Activated CD8-positive, alpha-beta memory T cell treated with anti-CD3 and anti-CD28 coated beads, Interleukin-2, amount 50 U/mL, for 1 hour (primary cell): ENCODE measurements around the gene ARFGAP3.
"Not testable (repeated sequence)": the region's sequence is repeated elsewhere in the genome, so short reads cannot be mapped to it uniquely, and the experiment has no call there.

Source experiments
- DNase-seq: peaks from one replicate; pipeline ENCODE4 v3.0.0-alpha.2; 2020; ENCODE audit errors: extremely low read depth

The ARFGAP3 gene

DNA sequence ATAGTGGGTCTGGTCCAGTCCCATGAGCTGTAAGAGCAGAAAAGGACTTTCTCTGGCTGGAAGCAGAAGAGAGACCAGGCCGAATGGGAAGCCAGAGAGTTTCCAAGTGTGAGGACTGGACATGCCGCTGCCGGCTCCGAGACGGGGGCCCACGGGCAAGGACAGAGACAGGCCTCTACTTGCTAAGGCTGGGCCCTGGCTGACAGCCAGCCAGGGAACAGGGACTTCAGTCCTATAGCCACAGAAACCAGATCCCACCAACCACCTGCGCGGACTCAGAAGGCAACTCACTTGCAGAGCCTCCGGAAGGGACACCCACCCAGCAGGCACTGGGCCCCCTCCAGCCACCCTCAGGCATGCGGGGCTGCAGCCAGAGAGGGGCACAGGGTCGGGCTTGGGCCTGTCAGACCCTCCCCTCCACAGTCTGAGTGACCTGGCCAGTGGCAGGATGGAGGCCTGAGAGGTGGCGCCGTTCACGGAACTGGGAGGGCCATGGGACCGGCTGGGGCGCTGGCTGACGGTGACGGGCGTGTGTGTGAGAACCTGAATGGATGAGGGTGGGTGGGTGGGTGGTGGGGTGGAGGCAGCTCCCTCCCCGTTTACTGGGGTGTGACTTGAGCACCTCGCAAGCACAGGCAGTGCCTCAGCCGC lies 88.6 kb downstream of the ARFGAP3 start:
- no peak for DNase-seq

DNA sequence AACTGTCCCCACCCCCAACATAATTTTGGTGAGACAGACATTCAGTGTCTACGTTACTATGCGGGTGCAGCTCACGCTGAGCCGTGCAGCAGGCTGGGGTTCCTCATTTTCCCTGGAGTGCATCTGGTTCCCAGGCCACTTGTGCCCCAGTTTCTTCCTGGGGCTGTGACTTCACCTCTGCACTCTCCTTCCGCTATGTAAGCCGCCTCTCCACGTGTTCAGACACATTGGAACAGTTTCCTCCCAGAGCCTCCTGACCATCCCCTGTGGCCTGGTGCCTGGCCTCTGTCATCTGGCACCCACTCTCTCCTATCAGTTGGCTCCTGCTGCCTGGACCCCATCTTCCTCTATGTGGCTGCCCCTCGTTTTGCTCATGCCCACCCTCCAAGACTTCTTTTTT lies 90.2 kb downstream of the ARFGAP3 start:
- DNase-seq, result no peak

DNA sequence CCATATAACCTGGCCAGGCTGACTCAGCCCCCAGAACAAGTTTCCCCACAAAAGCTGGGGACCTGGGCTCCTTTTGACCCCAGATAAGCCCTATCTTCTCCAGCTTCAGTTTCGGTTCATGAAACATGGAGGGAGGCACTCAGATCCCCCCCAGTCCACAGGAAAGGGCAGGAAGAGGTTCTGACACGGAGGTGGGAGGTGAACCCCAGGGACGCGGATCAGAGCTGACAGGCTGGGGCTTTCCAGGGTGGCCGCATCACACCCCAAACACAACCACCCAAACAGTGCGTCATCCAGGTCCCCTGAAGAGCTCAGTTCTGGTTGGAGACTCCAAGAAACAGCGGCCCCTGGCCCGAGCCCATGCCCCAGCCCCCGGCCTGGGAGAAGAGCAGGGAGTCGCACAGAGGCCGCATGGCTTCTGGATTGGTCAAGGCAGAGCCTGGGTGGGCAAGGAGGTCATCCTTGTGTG lies 92.1 kb downstream of the ARFGAP3 start:
- no peak for DNase-seq

DNA sequence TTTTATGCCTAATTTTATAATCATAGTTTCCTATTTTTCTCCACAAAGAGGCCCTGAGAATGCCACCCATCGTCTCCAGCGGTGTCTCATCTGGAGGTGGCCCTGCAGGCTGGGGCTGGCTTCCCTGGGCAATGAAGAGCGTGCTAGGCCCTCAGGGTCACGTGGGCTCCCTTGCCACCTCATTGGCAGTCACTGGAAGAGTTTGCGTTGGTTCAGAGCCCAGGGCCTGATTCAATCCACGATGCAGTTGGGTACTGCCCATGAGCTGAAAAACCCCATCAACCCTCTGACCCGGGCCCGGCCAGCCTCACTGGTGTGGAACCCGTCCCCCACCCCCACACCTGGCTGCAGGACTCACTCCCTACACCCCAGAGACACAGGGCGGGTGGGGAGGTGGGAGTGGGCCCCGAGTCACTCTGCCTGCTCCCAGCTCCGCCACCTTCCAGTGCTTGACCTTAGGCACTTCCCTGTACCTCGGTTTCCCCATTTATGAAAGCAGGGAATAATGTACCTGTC lies 93.0 kb downstream of the ARFGAP3 start:
- DNase-seq, result no peak

DNA sequence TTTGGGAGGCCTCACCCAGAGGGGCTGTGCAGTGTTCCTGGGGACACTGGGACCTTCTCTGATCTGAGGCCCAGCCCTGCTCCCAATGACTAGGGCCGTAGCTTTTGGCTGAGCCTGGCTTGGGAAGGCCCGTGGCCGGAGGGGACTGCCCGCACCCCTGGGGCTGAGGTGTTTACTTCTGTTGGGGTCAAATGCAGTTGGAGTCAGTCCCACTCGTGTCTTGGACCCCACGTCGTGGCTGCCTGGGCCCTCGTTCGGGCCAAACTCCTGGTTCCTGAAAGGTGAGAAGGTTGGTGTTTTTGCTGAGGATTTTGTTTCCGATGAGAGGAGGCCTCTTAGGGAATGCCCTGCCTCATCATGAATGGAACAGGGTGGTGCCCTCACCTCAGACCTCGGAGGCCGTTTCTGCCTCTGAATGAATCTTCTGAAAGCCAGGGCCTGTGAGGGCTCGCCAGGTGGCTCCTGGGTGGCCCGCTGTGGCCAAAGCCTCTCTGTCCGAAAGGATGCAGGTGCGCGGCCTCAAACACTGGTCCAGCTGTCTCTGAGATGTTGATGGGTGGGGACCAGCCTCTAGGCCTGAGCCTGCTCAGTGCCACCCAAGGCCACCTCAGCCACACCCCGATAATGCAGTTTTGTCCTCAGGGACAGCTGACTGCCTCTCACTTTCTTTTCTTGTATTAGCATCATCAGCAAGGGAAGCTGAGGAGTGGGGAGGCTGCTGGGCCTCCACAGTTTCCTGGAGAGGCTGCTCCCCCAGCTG lies 96.1 kb downstream of the ARFGAP3 start:
- DNase-seq, result no peak

DNA sequence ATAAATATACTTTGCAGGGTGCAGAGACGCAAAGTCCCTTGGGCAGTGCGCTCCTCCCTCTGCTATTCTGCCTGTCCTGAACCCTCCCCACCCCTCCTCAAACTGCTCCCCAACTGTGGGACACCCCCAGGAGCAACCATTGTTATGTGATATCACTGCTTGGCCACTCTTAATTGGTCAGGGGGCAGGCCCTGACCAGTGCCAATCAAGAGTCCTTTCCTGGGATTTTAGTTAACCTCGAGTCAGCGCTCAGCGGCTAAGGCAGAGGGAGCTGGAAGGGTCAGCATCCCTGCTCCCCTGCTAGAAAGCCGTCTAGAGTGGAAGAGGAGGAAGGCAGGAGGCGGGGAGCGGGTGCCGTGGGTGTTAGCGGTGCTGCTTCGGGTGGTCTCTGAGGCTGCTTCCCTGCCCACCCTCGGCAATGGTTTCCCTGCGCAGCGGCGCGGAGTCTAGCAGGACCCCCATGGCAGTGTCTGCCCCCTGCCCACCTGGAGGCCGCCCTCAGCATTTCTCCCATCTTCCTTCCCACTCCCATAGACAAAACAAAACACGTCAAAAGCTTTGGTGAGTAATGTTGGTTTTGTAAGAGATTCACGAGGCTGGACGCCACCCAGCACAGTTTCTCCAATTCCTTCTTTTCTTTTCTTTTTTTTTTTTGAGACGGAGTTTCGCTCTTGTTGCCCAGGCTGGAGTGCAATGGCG lies 98.0 kb downstream of the ARFGAP3 start:
- no peak for DNase-seq

DNA sequence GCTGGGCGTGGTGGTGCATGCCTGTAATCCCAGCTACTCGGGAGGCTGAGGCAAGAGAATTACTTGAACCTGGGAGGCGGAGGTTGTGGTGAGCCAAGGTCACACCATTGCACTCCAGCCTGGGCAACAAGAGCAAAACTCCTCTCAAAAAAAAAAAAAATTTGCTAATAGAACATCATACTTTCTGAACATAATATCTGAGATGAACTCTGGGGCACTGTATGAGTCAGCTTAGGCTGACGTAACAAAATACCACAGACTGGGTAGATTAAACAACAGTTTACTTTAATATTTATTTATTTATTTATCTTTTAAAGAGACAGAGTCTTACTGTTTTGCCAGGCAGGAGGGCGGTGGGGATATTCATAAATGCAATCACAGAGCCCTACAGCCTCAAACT lies 101.5 kb downstream of the ARFGAP3 start:
- not testable (repeated sequence) for DNase-seq

DNA sequence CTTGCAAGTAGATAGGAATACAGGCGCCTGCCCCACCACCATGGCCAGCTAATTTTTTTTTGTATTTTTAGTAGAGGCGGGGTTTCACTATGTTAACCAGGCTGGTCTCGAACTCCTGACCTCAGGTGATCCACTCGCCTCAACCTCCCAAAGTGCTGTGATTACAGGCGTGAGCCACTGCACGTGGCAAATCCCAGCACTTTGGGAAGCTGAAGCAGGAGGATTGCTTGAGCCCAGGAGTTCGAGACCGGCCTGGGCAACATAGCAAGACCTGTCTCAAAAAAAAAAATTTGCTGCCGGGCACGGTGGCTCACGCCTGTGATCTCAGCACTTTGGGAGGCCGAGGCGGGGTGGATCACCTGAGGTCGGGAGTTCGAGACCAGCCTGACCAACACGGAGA lies 102.0 kb downstream of the ARFGAP3 start:
- not testable (repeated sequence) for DNase-seq

DNA sequence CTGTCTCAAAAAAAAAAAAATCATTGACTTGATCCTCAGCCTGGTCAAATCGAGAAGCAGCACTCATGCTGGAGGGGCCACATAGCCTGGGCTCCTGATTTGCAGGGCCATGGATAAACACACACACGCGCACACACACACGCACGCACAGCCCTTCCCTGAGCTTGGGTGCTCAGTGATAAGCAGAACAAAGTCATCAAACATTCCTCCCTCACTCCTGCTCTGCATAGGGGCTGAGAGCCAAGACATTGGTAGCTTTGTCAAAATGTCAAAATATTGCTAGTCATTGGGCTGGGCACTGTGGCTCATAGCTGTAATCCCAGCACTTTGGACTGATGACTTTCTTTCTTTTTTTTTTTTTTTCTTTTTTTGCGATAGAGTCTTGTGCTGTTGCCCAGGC lies 102.4 kb downstream of the ARFGAP3 start:
- no peak for DNase-seq

DNA sequence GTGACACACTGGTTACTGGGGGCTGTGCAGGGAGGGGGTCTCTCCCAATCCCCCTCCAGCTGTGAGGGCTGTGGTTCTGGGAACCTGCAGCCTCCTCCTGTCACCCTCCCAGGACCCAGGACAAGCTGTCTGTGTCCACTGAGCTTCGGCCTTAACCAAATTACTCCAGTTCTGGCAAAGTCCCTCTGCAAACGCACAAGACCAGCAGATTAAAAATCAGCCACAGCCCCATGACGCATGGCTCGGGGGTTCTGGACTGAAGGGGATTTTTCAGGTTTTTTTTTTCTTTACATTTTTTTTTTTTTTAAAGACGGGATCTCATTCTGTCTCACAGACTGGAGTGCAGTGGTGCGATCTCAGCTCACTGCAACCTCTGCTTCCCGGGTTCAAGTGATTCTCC lies 104.2 kb downstream of the ARFGAP3 start:
- DNase-seq, result no peak

DNA sequence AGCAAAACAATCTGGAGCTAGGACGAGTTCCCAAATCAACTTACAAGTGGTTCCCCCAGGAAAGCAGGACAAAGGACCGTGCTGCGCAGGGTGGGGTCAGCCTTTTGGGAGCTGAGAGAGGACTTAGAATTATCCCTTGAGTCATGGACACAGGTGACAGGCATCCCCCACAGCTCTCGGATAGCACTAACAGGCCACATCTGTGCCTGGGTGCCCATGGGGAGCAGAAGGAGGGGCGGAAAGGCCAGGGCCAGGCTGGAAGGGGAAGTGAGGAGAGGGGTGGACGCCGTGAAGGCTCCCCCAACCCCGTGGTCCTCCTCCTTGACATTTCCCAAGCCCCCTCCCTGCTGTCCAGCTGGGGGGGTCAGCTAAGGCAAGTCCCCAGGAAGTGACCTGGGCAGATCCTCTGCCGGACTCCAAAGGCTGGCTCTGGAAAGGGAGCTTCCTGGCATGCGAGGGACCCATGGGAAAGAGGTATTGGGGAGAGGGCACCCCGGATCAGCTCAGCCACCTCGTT lies 104.8 kb downstream of the ARFGAP3 start:
- no peak for DNase-seq

DNA sequence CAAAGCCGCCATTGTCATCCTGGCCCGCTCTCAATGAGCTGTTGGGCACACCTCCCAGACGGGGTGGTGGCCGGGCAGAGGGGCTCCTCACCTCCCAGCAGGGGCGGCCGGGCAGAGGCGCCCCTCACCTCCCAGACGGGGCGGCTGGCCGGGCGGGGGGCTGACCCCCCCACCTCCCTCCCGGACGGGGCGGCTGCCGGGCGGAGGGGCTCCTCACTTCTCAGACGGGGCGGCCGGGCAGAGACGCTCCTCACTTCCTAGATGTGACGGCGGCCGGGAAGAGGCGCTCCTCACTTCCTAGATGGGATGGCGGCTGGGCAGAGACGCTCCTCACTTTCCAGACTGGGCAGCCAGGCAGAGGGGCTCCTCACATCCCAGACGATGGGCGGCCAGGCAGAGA lies 106.7 kb downstream of the ARFGAP3 start:
- DNase-seq, result not testable (repeated sequence)

DNA sequence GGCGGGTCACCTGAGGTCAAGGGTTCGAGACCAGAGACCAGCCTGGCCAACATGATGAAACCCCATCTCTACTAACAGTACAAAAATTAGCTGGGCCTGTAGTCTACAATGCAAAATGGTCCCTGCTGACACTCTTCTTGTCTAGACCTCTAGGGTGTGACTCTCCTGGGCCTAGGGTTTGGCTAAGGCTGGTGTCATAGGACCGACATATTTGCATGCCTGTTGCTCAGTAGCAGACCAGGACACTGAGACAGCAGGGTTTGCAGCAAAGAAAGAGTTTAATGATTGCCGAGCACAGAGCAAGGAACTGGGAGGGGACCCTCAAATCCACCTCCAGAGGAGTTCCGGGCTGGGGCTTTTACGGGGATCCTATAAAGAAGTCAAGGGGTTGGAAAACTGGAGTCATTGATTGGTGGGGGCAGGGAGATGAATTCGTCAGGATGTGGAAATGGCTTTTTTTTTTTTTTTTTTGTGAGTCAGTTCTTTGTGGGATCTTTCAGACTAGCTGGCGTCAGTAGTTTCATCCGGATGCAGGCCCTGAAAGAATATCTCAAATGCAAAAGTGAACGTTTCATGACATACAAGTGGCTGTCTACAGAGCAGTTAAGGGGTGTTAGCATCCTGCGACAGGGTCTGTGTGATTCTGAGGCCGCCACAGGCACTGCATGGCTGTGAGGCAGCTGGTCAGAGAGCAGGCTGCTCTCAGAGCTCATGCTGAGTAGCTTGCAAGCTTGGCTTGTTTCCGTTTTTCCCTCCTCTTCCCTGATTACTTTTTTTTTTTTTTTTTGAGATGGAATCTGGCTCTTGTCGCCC lies 109.2 kb downstream of the ARFGAP3 start:
- DNase-seq, result no peak
